NB4 (cell line): ENCODE results near the gene FUT3.
"Not testable (repeated sequence)": the region's sequence is repeated elsewhere in the genome, so short reads cannot be mapped to it uniquely, and the experiment has no call there.

Source experiments
- DNase-seq: peaks from one replicate; pipeline ENCODE4 v3.0.0; 2010; ENCODE audit warnings: low read depth
- H3K4me3 ChIP-seq: one replicate; pipeline ENCODE4 v1.5.1; 2011; ENCODE audit warnings: mild to moderate bottlenecking, low read depth, low read length, moderate library complexity
- CTCF ChIP-seq: IDR thresholded peaks from one replicate; pipeline ENCODE4 v1.5.1; 2012; ENCODE audit warnings: low read depth, low read length
- MYC ChIP-seq: IDR thresholded peaks from 2 replicates; pipeline ENCODE4 v1.6.1; 2011; ENCODE audit warnings: low read depth, low read length
- POLR2A ChIP-seq: IDR thresholded peaks from 2 replicates; pipeline ENCODE4 v1.6.1; 2011; ENCODE audit warnings: mild to moderate bottlenecking; ENCODE audit not compliant: insufficient read length; ENCODE audit errors: extremely low read depth
- TF ChIP-seq, protein P1 (sequence below): IDR thresholded peaks from 2 replicates; pipeline ENCODE4 v1.6.1; 2011; ENCODE audit warnings: low read depth, low read length

FUT3 gene

GRCh38 chr19:5864725-5865486 lies 13.7 kb upstream of the FUT3 start:
- DNase-seq: no peak
- TF ChIP-seq MYC (no peak), POLR2A (no peak), CTCF (no peak)
- TF ChIP-seq, protein P1, sequence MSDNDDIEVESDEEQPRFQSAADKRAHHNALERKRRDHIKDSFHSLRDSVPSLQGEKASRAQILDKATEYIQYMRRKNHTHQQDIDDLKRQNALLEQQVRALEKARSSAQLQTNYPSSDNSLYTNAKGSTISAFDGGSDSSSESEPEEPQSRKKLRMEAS: no peak
- H3K4me3 ChIP-seq: no peak overlapping the region

DNA sequence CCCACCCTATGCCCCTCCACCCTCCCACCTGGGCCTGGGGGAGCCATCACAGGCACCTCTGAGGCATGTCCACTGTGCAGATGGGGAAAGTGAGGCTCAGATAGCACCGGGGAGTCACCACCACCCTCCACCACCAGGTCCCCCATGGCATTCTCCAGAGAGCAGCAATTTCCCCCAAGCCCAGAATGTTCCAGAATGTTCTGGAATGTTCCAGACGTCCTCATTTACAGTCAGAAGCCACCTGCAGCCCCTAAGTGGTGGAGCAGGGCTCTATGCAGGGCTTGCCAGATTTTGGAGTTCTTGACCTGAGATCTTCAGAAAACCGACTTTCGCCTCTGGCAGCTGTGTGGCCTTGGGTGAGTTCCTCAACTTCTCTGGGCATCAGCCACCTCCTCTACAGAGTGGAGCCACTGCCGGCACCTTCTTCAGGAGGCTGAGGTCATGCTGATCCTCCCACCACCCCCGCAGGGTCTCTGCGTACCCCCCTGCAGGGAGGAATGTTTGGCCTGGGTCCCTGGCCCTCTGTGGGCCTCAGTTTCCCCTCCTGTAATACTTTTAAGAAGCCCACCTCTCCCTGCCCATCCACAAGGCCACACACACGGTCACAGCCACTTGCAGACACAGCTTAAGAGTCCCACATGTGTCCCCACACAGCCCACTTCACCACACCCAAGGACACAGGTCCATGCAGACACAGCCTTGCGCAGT lies 12.9 kb upstream of the FUT3 start:
- no peak for TF ChIP-seq CTCF
- DNase-seq: no peak
- no peak overlapping the region for H3K4me3 ChIP-seq

GRCh38 chr19:5863030-5863665 lies 11.9 kb upstream of the FUT3 start:
- no peak overlapping the region for H3K4me3 ChIP-seq
- TF ChIP-seq MYC (no peak), CTCF (no peak), POLR2A (no peak)
- TF ChIP-seq, protein P1: no peak
- DNase-seq: no peak

DNA sequence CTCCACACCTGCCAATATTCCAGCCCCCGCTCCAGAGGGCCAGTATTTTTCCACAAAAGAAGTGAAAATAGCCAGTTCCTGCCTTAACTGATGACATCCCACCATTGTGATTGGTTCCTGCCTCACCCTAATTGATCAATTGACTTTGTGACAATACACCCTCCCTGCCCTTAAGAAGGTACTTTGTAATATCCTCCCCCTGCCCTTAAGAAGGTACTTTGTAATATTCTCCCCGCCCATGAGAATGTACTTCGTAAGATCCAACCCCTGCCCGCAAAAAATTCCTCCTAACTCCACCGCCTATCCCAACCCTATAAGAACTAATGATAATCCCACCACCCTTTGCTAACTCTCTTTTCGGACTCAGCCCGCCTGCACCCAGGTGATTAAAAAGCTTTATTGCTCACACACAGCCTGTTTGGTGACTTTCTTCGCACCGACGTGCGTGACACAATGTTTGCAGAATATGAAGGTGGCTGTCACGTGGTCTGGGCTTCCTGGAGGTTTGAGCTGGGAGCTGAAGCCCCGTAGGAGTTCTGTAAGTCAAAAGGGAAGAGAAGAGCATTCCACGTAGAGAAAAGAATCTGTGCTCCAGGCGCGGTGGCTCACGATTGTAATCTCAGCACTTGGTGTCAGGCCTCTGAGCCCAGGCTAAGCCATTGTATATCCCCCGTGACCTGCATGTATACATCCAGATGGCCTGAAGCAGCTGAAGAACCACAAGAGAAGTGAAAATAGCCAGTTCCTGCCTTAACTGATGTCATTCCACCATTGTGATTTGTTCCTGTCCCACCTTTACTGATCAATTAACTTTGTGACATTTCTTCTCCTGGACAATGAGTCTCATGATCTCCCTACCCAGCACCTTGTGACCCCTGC lies 6.2 kb upstream of the FUT3 start:
- DNase-seq: no peak
- no peak overlapping the region for H3K4me3 ChIP-seq
- TF ChIP-seq, protein P1: no peak
- no peak for TF ChIP-seq CTCF
- no peak for TF ChIP-seq MYC
- no peak for TF ChIP-seq POLR2A

DNA sequence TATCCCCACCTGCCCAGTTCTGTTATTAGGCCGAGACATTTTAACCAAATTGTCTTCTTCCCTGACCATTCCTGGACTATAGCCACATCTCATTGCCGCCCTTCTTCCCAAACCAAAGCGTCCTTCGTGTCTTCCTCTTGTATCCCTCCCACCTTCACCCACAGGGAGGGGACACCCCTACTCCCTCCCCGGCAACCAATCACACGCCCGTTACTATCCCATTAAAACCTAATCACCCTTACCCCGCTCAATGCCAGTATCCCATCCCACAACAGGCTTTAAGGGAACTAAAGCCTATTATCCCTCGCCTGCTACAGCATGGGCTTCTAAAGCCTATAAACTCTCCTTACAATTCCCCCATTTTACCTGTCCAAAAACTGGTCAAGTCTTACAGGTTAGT lies 3.9 kb upstream of the FUT3 start:
- not testable (repeated sequence) for H3K4me3 ChIP-seq, DNase-seq

GRCh38 chr19:5854121-5854520 lies 2.9 kb upstream of the FUT3 start:
- H3K4me3 ChIP-seq, DNase-seq: not testable (repeated sequence)
